ENCODE measurements around the gene CST11.

- TF ChIP-seq SUZ12 (IDR thresholded peaks at IDR 0.05) (no peak), ARNT (IDR thresholded peaks at IDR 0.05) (no peak)
Measured at GRCh38 chr20:23492292-23492691, 39.6 kb upstream of the CST11 start.
